ENCODE measurements around the gene MTREX. TPM values are rescaled to one million over a fixed set of nuclear protein-coding genes. Genes with fewer than 3 reads are reported as not detected.

The MTREX gene
- total RNA-seq, 1 experiment from 2014 or later = 130 TPM

DNA sequence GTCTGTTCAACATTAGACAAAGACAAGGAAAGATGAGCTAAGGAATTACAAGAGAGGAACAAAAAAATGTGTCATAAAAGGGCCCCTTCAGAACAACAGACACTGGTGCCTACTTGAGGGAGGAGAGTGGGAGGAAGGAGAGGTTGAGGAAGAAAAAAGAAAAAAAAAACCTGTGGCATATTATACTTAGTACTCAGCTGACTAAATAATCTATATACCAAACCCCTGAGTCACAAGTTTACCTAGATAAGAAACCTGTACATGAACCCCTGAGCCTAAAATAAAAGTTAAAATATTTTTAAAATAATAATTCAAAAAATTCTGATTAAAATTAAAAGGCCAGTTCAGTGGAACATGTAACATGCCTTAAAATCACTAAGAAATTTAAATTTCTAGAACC lies 107.3 kb downstream of the MTREX start:
- Histone ChIP-seq H3K4me1 (peaks cover 9% of the 10 kb centered on the region; the same call in 1 of the 2 replicates), H3K27ac (no peak overlapping the region), H3K9me3 (replicated peaks) (no peaks in the 10 kb centered on the region), H3K36me3 (peaks cover 63% of the 10 kb centered on the region), H3K27me3 (no peaks in the 10 kb centered on the region), H3K4me3 (no peak overlapping the region)
- DNase-seq = no peak

DNA sequence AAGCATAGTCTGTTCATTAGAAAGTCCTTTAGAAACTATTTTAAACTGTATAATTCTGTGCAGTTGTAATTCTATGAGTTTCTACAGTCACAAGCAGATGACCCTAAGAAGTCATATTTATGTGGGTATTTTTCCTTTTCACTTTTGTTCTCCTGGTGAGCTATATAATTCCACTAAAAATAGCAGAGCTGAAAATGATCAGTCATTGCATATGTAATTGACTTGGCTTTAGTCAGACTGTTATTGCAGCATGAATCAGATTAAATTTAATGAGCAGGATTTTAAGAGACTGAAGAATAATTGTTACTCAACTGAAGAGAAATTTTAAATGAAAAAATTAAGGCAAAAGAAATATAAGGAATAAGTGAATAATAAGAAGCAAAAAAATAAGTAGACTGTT lies 108.5 kb downstream of the MTREX start:
- Histone ChIP-seq H3K36me3 (peaks cover 61% of the 10 kb centered on the region), H3K4me1 (peaks cover 9% of the 10 kb centered on the region; the same call in 1 of the 2 replicates), H3K27me3 (no peaks in the 10 kb centered on the region), H3K27ac (no peak overlapping the region), H3K4me3 (no peak overlapping the region), H3K9me3 (replicated peaks) (no peaks in the 10 kb centered on the region)
- DNase-seq = no peak

DNA sequence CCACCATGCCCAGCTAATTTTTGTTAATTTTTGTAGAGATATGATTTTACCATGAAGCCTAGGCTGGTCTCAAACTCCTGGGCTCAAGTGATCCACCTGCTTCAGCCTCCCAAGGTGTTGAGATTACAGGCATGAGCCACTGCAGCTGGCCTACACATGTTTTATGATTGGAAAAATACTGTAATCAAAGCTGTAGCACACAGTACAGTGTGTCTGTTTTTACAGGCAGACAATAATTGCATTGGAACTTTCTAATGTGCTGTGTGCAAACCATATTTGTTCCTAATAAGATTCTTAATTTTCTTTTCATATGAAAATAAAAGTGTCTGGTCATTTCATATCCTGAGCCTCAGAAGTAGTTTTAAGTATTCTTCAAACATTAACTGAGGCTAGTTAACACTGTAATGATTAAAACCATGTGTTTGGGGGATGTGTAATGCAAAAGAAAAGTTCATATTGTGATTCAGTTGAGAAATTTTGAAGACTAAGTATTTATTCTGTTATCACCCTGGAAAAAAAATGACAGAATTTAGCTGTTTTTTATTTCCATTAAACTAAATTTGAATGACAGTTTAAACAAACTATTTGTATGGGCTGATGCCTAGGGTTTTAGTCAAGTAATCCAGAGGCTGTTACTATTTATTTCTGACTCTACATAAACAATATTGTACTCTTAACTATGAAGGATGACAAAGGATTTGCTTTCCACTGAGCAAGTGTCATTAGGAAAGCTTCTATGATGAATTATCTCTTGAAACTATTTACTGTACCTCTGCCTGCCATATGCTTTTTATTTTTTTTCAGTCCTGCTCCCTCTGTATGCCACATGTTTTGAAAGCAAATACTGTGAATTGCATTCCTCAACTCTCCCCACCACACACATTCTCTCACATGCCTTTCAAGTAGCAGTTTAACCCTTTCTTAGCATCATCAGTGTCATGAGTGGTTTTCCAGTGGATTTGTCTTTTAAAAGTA lies 111.5 kb downstream of the MTREX start:
- Histone ChIP-seq H3K4me3 (no peak overlapping the region), H3K4me1 (peaks cover 9% of the 10 kb centered on the region; the same call in 1 of the 2 replicates), H3K36me3 (peaks cover 79% of the 10 kb centered on the region), H3K9me3 (replicated peaks) (no peaks in the 10 kb centered on the region), H3K27me3 (no peaks in the 10 kb centered on the region), H3K27ac (no peak overlapping the region)
- DNase-seq = peak in 1 of 2 experiments; percentile 33

DNA sequence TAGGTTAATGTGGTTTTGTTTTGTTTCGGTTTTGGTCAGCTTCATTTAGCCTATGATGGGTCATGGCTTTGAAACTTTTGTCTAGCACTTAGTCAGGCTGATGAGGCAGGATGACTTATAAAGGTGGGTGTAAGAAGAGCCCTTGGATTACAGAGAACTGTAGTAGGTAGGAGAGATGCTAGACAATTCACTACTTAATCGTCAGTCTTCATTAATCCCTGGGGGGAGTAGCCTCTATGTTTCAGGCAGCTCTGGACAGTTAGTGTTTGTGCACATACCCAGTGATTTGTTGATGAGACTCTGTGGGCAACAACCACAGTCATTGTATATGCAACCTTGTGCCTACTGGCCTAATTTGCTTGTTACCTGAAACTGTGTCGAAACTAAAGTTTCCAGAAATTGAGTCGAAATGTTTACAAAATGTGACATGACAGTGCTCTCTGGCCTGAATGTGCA lies 113.3 kb downstream of the MTREX start:
- no peak for DNase-seq
- Histone ChIP-seq H3K9me3 (replicated peaks) (no peaks in the 10 kb centered on the region), H3K36me3 (peaks cover 83% of the 10 kb centered on the region), H3K27ac (no peak overlapping the region), H3K27me3 (no peaks in the 10 kb centered on the region), H3K4me1 (peaks cover 9% of the 10 kb centered on the region; the same call in 1 of the 2 replicates), H3K4me3 (no peak overlapping the region)

DNA sequence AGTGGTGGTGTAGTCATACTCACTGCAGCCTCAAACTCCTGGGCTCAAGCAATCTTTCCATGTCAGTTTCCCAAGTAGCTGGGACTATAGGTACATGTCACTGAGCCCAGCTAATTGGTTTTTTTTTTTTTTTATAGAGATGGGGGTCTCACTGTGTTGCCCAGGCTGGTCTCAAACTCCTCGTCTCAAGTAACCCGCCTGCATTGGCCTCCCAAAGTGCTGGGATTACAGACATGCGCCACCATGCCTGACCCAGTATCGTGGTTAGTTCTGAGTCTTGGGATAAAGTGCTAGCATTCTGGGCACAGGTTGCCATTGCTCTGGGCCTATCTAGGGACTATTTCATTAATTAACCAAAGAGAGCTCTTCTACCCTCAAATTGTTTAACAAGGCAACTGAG lies 118.7 kb downstream of the MTREX start:
- Histone ChIP-seq H3K4me1 (peaks cover 12% of the 10 kb centered on the region), H3K4me3 (no peak overlapping the region), H3K27me3 (no peaks in the 10 kb centered on the region), H3K27ac (no peak overlapping the region), H3K9me3 (replicated peaks) (no peaks in the 10 kb centered on the region), H3K36me3 (peaks cover 82% of the 10 kb centered on the region)
- no peak for DNase-seq

- Histone ChIP-seq H3K9me3 (replicated peaks) (no peaks in the 10 kb centered on the region), H3K36me3 (peaks cover 77% of the 10 kb centered on the region), H3K4me1 (peaks cover 12% of the 10 kb centered on the region), H3K27ac (no peak overlapping the region), H3K27me3 (no peaks in the 10 kb centered on the region), H3K4me3 (no peak overlapping the region)
- peak; percentile 58 to 72 for DNase-seq
Observed at GRCh38 chr5:55427157-55427556, 119.4 kb downstream of the MTREX start.

DNA sequence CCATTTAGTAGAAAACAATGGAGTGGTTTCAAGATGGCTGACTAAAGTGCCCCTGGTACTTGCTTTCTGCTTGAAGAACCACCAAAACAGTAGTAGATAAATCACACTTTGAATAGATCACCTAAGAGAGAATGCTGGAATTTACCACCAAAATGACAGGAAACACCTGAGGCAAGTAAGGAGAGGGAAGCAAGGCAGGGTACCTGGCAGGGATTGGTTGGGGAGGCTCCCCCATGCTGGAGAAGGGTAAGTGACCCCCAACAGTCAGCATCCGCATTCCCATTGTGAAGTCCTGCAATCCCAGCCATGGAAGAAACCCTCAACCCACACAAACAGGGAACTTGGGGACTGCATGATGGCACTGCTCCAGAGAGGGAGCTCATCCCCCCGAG lies 121.4 kb downstream of the MTREX start:
- DNase-seq = no peak
- H3K36me3 ChIP-seq = peaks cover 58% of the 10 kb centered on the region
- H3K4me3 ChIP-seq = no peak overlapping the region
- no peak overlapping the region for H3K27ac ChIP-seq
- H3K9me3 ChIP-seq (replicated peaks) = no peaks in the 10 kb centered on the region
- no peaks in the 10 kb centered on the region for H3K27me3 ChIP-seq
- H3K4me1 ChIP-seq = peaks cover 12% of the 10 kb centered on the region

- 0 out of 2 replicates have a peak, but pooled peaks cover 2% of the 10 kb centered on the region for H3K9me3 ChIP-seq (replicated peaks)
- H3K4me3 ChIP-seq = no peak overlapping the region
Observed at GRCh38 chr5:55429613-55430253, 121.9 kb downstream of the MTREX start.

GRCh38 chr5:55432549-55432948 lies 124.8 kb downstream of the MTREX start:
- Histone ChIP-seq H3K4me3 (no peak overlapping the region), H3K27me3 (no peaks in the 10 kb centered on the region), H3K27ac (no peak overlapping the region), H3K4me1 (peaks cover 12% of the 10 kb centered on the region), H3K9me3 (replicated peaks) (0 out of 2 replicates have a peak, but pooled peaks cover 3% of the 10 kb centered on the region), H3K36me3 (peaks cover 31% of the 10 kb centered on the region)
- DNase-seq = no peak

More at GRCh38 chr5:55429613-55430253, 121.9 kb downstream of the MTREX start:
- H3K4me1 ChIP-seq = peaks cover 12% of the 10 kb centered on the region
- H3K27ac ChIP-seq = no peak overlapping the region
- DNase-seq = peak; percentile 58 to 65
- no peaks in the 10 kb centered on the region for H3K27me3 ChIP-seq
- peaks cover 53% of the 10 kb centered on the region for H3K36me3 ChIP-seq

DNA sequence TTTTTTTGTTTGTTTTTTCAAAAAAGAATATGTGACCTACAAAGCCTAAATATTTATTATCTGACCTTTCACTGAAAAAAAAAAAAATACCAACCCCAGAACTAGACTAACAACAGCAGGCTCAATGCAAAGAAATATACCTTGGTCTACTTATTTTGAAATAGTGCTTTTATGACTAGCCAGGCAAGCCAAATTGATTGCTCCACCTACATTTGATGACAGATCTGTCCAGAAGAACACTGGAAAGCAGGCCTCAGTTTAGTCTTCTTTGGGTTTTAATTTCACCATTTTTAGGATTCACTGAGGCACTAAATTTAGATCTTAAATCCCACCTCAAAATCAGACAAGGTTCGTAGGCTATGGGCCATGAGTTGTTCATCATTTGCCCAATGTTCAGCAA lies 129.7 kb downstream of the MTREX start:
- Histone ChIP-seq H3K27ac (peak overlapping the region; percentile 74; the same call in 1 of the 2 replicates), H3K36me3 (no peaks in the 10 kb centered on the region), H3K27me3 (no peaks in the 10 kb centered on the region), H3K4me3 (no peak overlapping the region; the same call in 1 of the 2 replicates), H3K4me1 (peaks cover 29% of the 10 kb centered on the region), H3K9me3 (replicated peaks) (0 out of 2 replicates have a peak, but pooled peaks cover 3% of the 10 kb centered on the region)
- no peak for DNase-seq

DNA sequence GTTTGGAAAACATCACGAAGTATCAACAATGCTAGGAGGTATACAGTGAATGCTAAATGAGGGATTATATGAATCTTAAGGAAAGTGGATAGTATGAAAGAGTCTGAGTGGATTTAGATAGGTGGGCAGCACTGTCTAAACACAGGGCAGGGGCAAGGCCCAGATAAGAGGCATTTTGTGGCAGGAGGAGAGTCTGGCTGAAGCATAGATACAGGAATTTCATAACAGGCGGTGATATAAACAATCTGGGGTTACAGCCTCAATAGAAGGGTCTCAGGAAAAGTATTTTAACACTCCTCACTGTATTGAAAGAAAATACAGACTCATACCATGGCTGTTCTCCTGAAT lies 130.0 kb downstream of the MTREX start:
- Histone ChIP-seq H3K4me1 (peaks cover 29% of the 10 kb centered on the region), H3K27ac (peak overlapping the region; percentile 74), H3K4me3 (peak overlapping the region; percentile 37), H3K27me3 (no peaks in the 10 kb centered on the region), H3K36me3 (no peaks in the 10 kb centered on the region), H3K9me3 (replicated peaks) (0 out of 2 replicates have a peak, but pooled peaks cover 3% of the 10 kb centered on the region)
- no peak for DNase-seq

DNA sequence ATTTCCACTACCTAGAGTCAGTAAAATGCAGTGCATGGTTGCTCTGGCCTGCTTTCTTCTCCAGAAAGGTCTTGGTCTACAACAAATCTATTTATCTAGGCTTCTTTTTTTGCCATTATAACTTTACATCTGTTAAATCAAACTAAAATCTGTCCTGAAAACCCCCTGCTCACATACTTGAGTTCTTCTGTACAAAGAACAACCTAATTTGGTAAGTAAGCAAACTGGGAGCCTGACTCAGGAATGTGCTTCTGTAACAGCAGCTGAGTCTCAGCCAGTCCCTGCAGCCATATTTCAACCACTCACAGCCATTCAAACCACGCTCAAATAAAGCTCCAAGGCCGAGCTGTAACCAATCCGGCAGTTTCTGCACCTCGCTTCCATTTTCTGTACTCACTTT lies 131.2 kb downstream of the MTREX start:
- Histone ChIP-seq H3K27me3 (no peaks in the 10 kb centered on the region), H3K4me1 (peaks cover 29% of the 10 kb centered on the region)
- DNase-seq = peak; percentile 54 to 67

GRCh38 chr5:55440188-55440646 lies 132.4 kb downstream of the MTREX start:
- Histone ChIP-seq H3K9me3 (replicated peaks) (no peaks in the 10 kb centered on the region), H3K27ac (no peak overlapping the region; the same call in 1 of the 2 replicates), H3K4me3 (no peak overlapping the region), H3K4me1 (peaks cover 29% of the 10 kb centered on the region), H3K27me3 (no peaks in the 10 kb centered on the region), H3K36me3 (peaks cover 3% of the 10 kb centered on the region; the same call in 1 of the 2 replicates)
- no peak for DNase-seq

More for the DNA sequence above, 131.2 kb downstream of the MTREX start:
- H3K4me3 ChIP-seq = peak overlapping the region; percentile 37
- 0 out of 2 replicates have a peak, but pooled peaks cover 3% of the 10 kb centered on the region for H3K9me3 ChIP-seq (replicated peaks)
- H3K36me3 ChIP-seq = peaks cover 3% of the 10 kb centered on the region; the same call in 1 of the 2 replicates
- H3K27ac ChIP-seq = peak overlapping the region; percentile 74

DNA sequence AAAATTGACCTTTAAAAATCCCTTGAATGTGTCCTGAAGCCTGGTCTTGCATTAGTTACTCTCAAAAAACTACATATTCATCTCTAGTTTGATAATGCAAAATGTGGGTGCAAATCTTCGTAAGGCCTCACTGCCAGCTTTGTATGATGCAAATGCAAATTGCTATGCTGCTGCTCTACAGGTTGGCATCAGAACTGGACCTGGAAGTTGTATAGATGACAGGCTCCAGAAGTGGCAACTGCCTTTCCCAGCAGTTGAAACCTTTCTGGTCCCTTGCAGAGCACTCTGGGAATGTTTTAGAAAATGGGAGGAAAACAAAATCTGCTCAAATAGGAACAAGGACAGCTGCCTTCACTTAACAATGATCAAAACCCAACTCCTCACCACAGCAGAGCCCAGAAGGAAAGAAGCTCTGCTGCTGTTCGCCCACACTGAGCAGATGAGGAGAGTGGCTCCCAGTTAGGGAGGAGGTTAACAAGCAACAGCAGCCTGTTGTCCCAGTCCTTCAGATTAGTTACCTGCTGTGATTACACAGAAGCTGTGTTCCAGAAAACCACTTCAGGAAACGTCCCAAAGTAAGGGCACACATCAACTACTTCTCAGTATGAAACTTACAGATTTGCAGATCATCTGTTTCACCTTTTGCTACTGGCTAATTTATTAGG lies 133.4 kb downstream of the MTREX start:
- no peaks in the 10 kb centered on the region for H3K9me3 ChIP-seq (replicated peaks)
- H3K27ac ChIP-seq = no peak overlapping the region
- H3K27me3 ChIP-seq = no peaks in the 10 kb centered on the region
- H3K4me1 ChIP-seq = peaks cover 34% of the 10 kb centered on the region
- peak in 1 of 2 experiments; percentile 22 for DNase-seq
- H3K36me3 ChIP-seq = peaks cover 3% of the 10 kb centered on the region; the same call in 1 of the 2 replicates
- no peak overlapping the region for H3K4me3 ChIP-seq

Measured in SJCRH30 (cell line).